PC-9 (cell line): Measurements from ENCODE around the gene ADAMTS16. TPM values are rescaled to one million over a fixed set of nuclear protein-coding genes. Genes with fewer than 3 reads are reported as not detected.

ENCODE experiments used
- BruUV-seq: library from RNA; stranded (reverse); fragments of 400-500 nt; replicated peaks from 2 replicates; lab custom pipeline; 2021; lab: Mats Ljungman, UMichigan
- CTCF ChIA-PET: fragments of 300-600 bp; sonication (Branson Sonifier 250); formaldehyde crosslinking; loops from one replicate; lab custom pipeline; 2022; ENCODE audit warnings: antibody characterized with exemption; lab: Charles Lee
- POLR2A ChIA-PET: fragments of 300-600 bp; sonication (Branson Sonifier 250); formaldehyde crosslinking; loops from one replicate; lab custom pipeline; 2022; ENCODE audit warnings: antibody characterized with exemption; ENCODE audit not compliant: unreplicated experiment; lab: Charles Lee
- DNase-seq, 2 experiments: peaks; one replicate each; pipeline versions ENCODE4 v3.0.0 to v3.0.0-alpha.2; 2015 to 2022; ENCODE audit warnings: mixed read lengths in 1 of 2
- H2AFZ ChIP-seq: fragments of 200-600 bp; sonication (generic); 2 replicates; pipeline ENCODE4 v1.8.1; 2017; ENCODE audit warnings: antibody characterized with exemption
- H3F3A ChIP-seq: fragments of 200-600 bp; sonication (generic); 2 replicates; pipeline ENCODE4 v1.8.1; 2017; ENCODE audit warnings: antibody characterized with exemption, mild to moderate bottlenecking, low read depth; ENCODE audit not compliant: insufficient read depth
- H3K27ac ChIP-seq: fragments of 200-600 bp; sonication (generic); 2 replicates; pipeline ENCODE4 v1.6.1; 2016; ENCODE audit warnings: mixed run types
- H3K27me3 ChIP-seq: fragments of 200-600 bp; sonication (generic); 2 replicates; pipeline ENCODE4 v1.6.1; 2016; ENCODE audit warnings: low read depth, mixed run types; ENCODE audit not compliant: insufficient read depth
- H3K36me3 ChIP-seq: fragments of 200-600 bp; sonication (generic); 2 replicates; pipeline ENCODE4 v1.6.1; 2016; ENCODE audit warnings: low read depth, mixed run types
- H3K4me1 ChIP-seq: fragments of 200-600 bp; sonication (generic); replicated peaks from 2 replicates; pipeline ENCODE4 v1.6.1; 2016; ENCODE audit warnings: mixed run types; ENCODE audit not compliant: insufficient read depth
- H3K4me2 ChIP-seq: fragments of 200-600 bp; sonication (generic); 2 replicates; pipeline ENCODE4 v1.6.1; 2017; ENCODE audit warnings: mixed run types
- H3K4me3 ChIP-seq: fragments of 200-600 bp; sonication (generic); 2 replicates; pipeline ENCODE4 v1.6.1; 2016; ENCODE audit warnings: mixed run types
- H3K79me2 ChIP-seq: fragments of 200-600 bp; sonication (generic); 2 replicates; pipeline ENCODE4 v1.6.1; 2017; ENCODE audit warnings: low read depth, mixed run types
- H3K9me2 ChIP-seq: fragments of 200-600 bp; sonication (generic); 2 replicates; pipeline ENCODE4 v1.8.1; 2017; ENCODE audit warnings: mild to moderate bottlenecking; ENCODE audit not compliant: insufficient read depth
- H3K9me3 ChIP-seq: fragments of 200-600 bp; sonication (generic); 2 replicates; pipeline ENCODE4 v1.8.1; 2016; ENCODE audit warnings: low read depth; ENCODE audit not compliant: insufficient read depth
- H4K20me1 ChIP-seq: fragments of 200-600 bp; sonication (generic); 2 replicates; pipeline ENCODE4 v1.8.1; 2017; ENCODE audit not compliant: insufficient read depth
- CTCF ChIP-seq: fragments of 200-600 bp; sonication (generic); conservative IDR thresholded peaks from 2 replicates; pipeline ENCODE4 v1.6.1; 2017; ENCODE audit warnings: mixed run types, antibody characterized with exemption, mild to moderate bottlenecking, moderate library complexity
- EZH2 ChIP-seq: fragments of 200-600 bp; sonication (generic); IDR thresholded peaks from 2 replicates; pipeline ENCODE4 v1.8.0; 2017; ENCODE audit warnings: antibody characterized with exemption, low read depth
- intact Hi-C: fragments of 100-400 bp; cut with micrococcal nuclease; formaldehyde crosslinking; loops from one replicate; pipeline ENCODE4 v1.10.0; 2022; ENCODE audit not compliant: unreplicated experiment
- total RNA-seq: library from RNA; stranded (reverse); gene quantifications from 2 replicates; pipeline ENCODE4 v1.2.3, GENCODE V29; 2021

ADAMTS16 gene
- total RNA-seq, 1 experiment from 2014 or later: 26.4 TPM

GRCh38 chr5:5344606-5345005 is 204.5 kb downstream of the ADAMTS16 start:
- Histone ChIP-seq H3K4me1 (peaks cover 6% of the 10 kb centered on the region), H3K27ac (no peak overlapping the region), H3K4me3 (no peak overlapping the region), H3K9me3 (no peaks in the 10 kb centered on the region), H2AFZ (no peak overlapping the region), H3K79me2 (no peaks in the 10 kb centered on the region), H3K36me3 (no peaks in the 10 kb centered on the region), H3K27me3 (no peaks in the 10 kb centered on the region), H3K9me2 (no peaks in the 10 kb centered on the region), H3K4me2 (no peak overlapping the region), H3F3A (no peaks in the 10 kb centered on the region; the same call in 1 of the 2 replicates), H4K20me1 (no peaks in the 10 kb centered on the region)
- DNase-seq: no peak
- intact Hi-C loops: no loop called here
- ChIA-PET CTCF (interaction anchor here (0.5 to 1.2 kb wide), 2 partner anchors 13 to 200 kb away, joined by 3 to 4 read pairs; no protein-coding TSS in a partner anchor), POLR2A (no interaction called here)
- TF ChIP-seq CTCF: no peak
- TF ChIP-seq EZH2: no peak
- no TSS peak for BruUV-seq

- no peaks in the 10 kb centered on the region for H4K20me1 ChIP-seq
- ChIA-PET CTCF (no interaction called here), POLR2A (no interaction called here)
- H3K4me2 ChIP-seq: no peak overlapping the region
- no TSS peak for BruUV-seq
- DNase-seq: no peak
- H2AFZ ChIP-seq: no peak overlapping the region
- peaks cover 4% of the 10 kb centered on the region for H3F3A ChIP-seq
- no peak overlapping the region for H3K27ac ChIP-seq
- no peaks in the 10 kb centered on the region for H3K9me2 ChIP-seq
- no peaks in the 10 kb centered on the region for H3K79me2 ChIP-seq
- peaks cover 27% of the 10 kb centered on the region for H3K4me1 ChIP-seq
- H3K36me3 ChIP-seq: no peaks in the 10 kb centered on the region
- no peak overlapping the region for H3K4me3 ChIP-seq
- TF ChIP-seq EZH2: no peak
- no peak for TF ChIP-seq CTCF
- no peaks in the 10 kb centered on the region for H3K9me3 ChIP-seq
- H3K27me3 ChIP-seq: no peaks in the 10 kb centered on the region
- intact Hi-C loops: no loop called here
These were observed 207.3 kb downstream of the ADAMTS16 start for GRCh38 chr5:5347442-5347841.

- Histone ChIP-seq H3K79me2 (no peaks in the 10 kb centered on the region), H2AFZ (no peak overlapping the region), H3K4me2 (no peak overlapping the region), H3K4me3 (no peak overlapping the region), H3K9me2 (no peaks in the 10 kb centered on the region), H3K27ac (no peak overlapping the region), H3F3A (peaks cover 4% of the 10 kb centered on the region), H4K20me1 (no peaks in the 10 kb centered on the region), H3K36me3 (no peaks in the 10 kb centered on the region), H3K27me3 (no peaks in the 10 kb centered on the region), H3K9me3 (no peaks in the 10 kb centered on the region), H3K4me1 (peaks cover 27% of the 10 kb centered on the region)
- no TSS peak for BruUV-seq
- POLR2A ChIA-PET: no interaction called here
- intact Hi-C loops: no loop called here
- TF ChIP-seq CTCF (no peak), EZH2 (no peak)
- no peak for DNase-seq
- CTCF ChIA-PET: no interaction called here
These were observed 208.0 kb downstream of the ADAMTS16 start for GRCh38 chr5:5348135-5348534.
